Measurements from ENCODE around the gene DEFB132.

Gene DEFB132

GRCh38 chr20:297925-298775, 40.6 kb downstream of the DEFB132 start:
- peak; percentile 81 for DNase-seq

GRCh38 chr20:298776-299391, 41.4 kb downstream of the DEFB132 start:
- no peak for DNase-seq

- DNase-seq, result no peak
Observed at GRCh38 chr20:300345-300990, 42.9 kb downstream of the DEFB132 start.

GRCh38 chr20:301886-302848, 44.6 kb downstream of the DEFB132 start:
- no peak for DNase-seq

GRCh38 chr20:305745-306144, 48.2 kb downstream of the DEFB132 start:
- DNase-seq, result no peak

GRCh38 chr20:308427-309038, 51.0 kb downstream of the DEFB132 start:
- no peak for DNase-seq

GRCh38 chr20:309306-309840, 51.8 kb downstream of the DEFB132 start:
- DNase-seq, result no peak

GRCh38 chr20:309841-310644, 52.5 kb downstream of the DEFB132 start:
- DNase-seq, result peak; percentile 94

GRCh38 chr20:310645-311044, 53.1 kb downstream of the DEFB132 start:
- no peak for DNase-seq
